ENCODE measurements around the gene ATP6V1E1. TPM values are rescaled to one million over a fixed set of nuclear protein-coding genes. Genes with fewer than 3 reads are reported as not detected.

Gene ATP6V1E1
- total and polyA plus RNA-seq, 2 donors (not counting 1 experiment from before 2014, with no cell fraction given) = 51.3 to 82.6 TPM

- DNase-seq (no peak), ATAC-seq (ENCODE audit: low read depth) (no peak)
- Histone ChIP-seq H3K9me3 (ENCODE audit: control extremely low read depth in 1 of 3, control insufficient read depth in 2 of 3, insufficient read depth in 1 of 3, low read length in 2 of 3) (no peaks in the 10 kb centered on the region), H3K4me1 (ENCODE audit: control insufficient read depth in 2 of 2, insufficient read depth in 2 of 2, low read length in 2 of 2) (peaks cover 14 to 18% of the 10 kb centered on the region in 2 donors), H3K79me2 (ENCODE audit: control insufficient read depth, insufficient read depth, low read length) (no peaks in the 10 kb centered on the region), H2AFZ (ENCODE audit: insufficient read depth, low read depth, low read length, poor library complexity, severe bottlenecking) (no peak overlapping the region), H4K20me1 (ENCODE audit: control insufficient read depth, insufficient read depth, low read length, poor library complexity, severe bottlenecking) (peaks cover 29% of the 10 kb centered on the region), H3K9ac (ENCODE audit: low read length) (no peak overlapping the region), H3K27me3 (replicated peaks in 1 of 4; ENCODE audit: control extremely low read depth in 1 of 4, control insufficient read depth in 3 of 4, insufficient read depth in 4 of 4, low read length in 3 of 4) (no peaks in the 10 kb centered on the region), H3K36me3 (replicated peaks in 1 of 2; ENCODE audit: control extremely low read depth in 1 of 2, control insufficient read depth in 1 of 2, extremely low read depth in 1 of 2, insufficient read depth in 2 of 2, low read length in 1 of 2) (peaks cover 0 to 29% of the 10 kb centered on the region in 2 experiments), H3K4me3 (ENCODE audit: control extremely low read depth in 1 of 5, extremely low read depth in 1 of 5, insufficient read depth in 1 of 5, low read depth in 2 of 5, low read length in 4 of 5) (no peak overlapping the region), H3K27ac (ENCODE audit: low read length in 2 of 2) (no peak overlapping the region), H3K4me2 (replicated peaks; ENCODE audit: low read depth, low read length, poor library complexity, severe bottlenecking) (no peak overlapping the region)
- H3K27me3 Mint-ChIP-seq = no peaks in the 10 kb centered on the region
- H3K27ac Mint-ChIP-seq = no peak overlapping the region
- ChIA-PET CTCF (interaction anchor here (0.8 kb wide), 1 partner anchor 31 kb away, joined by 3 read pairs; no protein-coding TSS in a partner anchor), POLR2A (no interaction called here)
- WGBS (ENCODE audit: insufficient coverage) = 96% methylated on average over 10 of the region's 10 CpGs
- no peak for TF ChIP-seq EZH2 (IDR thresholded peaks at IDR 0.05; ENCODE audit: borderline replicate concordance, insufficient read depth, low read depth, low read length, poor library complexity, severe bottlenecking)
- no peaks in the 10 kb centered on the region for H3K9me3 Mint-ChIP-seq (ENCODE audit: insufficient read depth)
- H3K4me3 Mint-ChIP-seq = no peak overlapping the region
- H3K4me1 Mint-ChIP-seq = peaks cover 16% of the 10 kb centered on the region
- intact Hi-C loops (cut with micrococcal nuclease) = no loop called here
These were observed 38.7 kb downstream of the ATP6V1E1 start for GRCh38 chr22:17589810-17590375.

DNA sequence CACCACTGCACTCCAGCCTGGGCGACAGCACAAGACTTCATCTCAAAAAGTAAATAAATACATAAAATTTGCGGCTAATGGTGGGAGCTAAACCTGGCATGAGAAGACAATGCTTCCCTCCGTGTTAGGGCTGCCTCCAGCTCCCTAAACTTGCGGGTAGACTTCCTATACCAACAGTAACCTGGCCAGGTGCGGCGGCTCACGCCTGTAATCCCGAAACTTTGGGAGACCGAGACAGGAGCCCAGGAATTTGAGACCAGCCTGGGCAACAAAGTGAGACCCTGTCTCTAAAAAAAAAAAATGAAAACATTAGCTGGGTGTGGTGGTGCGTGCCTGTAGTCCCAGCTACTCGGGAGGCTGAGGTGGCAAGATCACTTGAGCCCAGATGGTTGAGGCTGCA is 39.9 kb downstream of the ATP6V1E1 start:
- Mint-ChIP-seq H3K27ac (no peak overlapping the region), H3K4me1 (peaks cover 7% of the 10 kb centered on the region), H3K27me3 (no peaks in the 10 kb centered on the region), H3K9me3 (ENCODE audit: insufficient read depth) (no peaks in the 10 kb centered on the region), H3K4me3 (no peak overlapping the region)
- no peak overlapping the region for H2AFZ ChIP-seq (ENCODE audit: insufficient read depth, low read depth, low read length, poor library complexity, severe bottlenecking)
- WGBS (ENCODE audit: insufficient coverage) = 98% methylated on average over 11 of the region's 11 CpGs
- H3K4me2 ChIP-seq (replicated peaks; ENCODE audit: low read depth, low read length, poor library complexity, severe bottlenecking) = no peak overlapping the region
- ChIA-PET CTCF (interaction anchor here (1.4 kb wide), 1 partner anchor 30 kb away, joined by 4 read pairs; no protein-coding TSS in a partner anchor), POLR2A (no interaction called here)
- no peak overlapping the region for H3K27ac ChIP-seq (ENCODE audit: low read length in 2 of 2)
- no peak overlapping the region for H3K9ac ChIP-seq (ENCODE audit: low read length)
- H3K9me3 ChIP-seq (ENCODE audit: control extremely low read depth in 1 of 3, control insufficient read depth in 2 of 3, insufficient read depth in 1 of 3, low read length in 2 of 3) = no peaks in the 10 kb centered on the region
- H3K4me1 ChIP-seq (ENCODE audit: control insufficient read depth in 2 of 2, insufficient read depth in 2 of 2, low read length in 2 of 2) = peaks cover 1 to 5% of the 10 kb centered on the region in 2 donors
- no peak for TF ChIP-seq EZH2 (IDR thresholded peaks at IDR 0.05; ENCODE audit: borderline replicate concordance, insufficient read depth, low read depth, low read length, poor library complexity, severe bottlenecking)
- TF ChIP-seq, protein P1, sequence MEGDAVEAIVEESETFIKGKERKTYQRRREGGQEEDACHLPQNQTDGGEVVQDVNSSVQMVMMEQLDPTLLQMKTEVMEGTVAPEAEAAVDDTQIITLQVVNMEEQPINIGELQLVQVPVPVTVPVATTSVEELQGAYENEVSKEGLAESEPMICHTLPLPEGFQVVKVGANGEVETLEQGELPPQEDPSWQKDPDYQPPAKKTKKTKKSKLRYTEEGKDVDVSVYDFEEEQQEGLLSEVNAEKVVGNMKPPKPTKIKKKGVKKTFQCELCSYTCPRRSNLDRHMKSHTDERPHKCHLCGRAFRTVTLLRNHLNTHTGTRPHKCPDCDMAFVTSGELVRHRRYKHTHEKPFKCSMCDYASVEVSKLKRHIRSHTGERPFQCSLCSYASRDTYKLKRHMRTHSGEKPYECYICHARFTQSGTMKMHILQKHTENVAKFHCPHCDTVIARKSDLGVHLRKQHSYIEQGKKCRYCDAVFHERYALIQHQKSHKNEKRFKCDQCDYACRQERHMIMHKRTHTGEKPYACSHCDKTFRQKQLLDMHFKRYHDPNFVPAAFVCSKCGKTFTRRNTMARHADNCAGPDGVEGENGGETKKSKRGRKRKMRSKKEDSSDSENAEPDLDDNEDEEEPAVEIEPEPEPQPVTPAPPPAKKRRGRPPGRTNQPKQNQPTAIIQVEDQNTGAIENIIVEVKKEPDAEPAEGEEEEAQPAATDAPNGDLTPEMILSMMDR (IDR thresholded peaks at IDR 0.05) = no peak
- no peaks in the 10 kb centered on the region for H3K79me2 ChIP-seq (ENCODE audit: control insufficient read depth, insufficient read depth, low read length)
- H3K4me3 ChIP-seq (ENCODE audit: control extremely low read depth in 1 of 5, extremely low read depth in 1 of 5, insufficient read depth in 1 of 5, low read depth in 2 of 5, low read length in 4 of 5) = no peak overlapping the region
- DNase-seq (no peak), ATAC-seq (ENCODE audit: low read depth) (no peak)
- no peaks in the 10 kb centered on the region for H3K27me3 ChIP-seq (replicated peaks in 1 of 4; ENCODE audit: control extremely low read depth in 1 of 4, control insufficient read depth in 3 of 4, insufficient read depth in 4 of 4, low read length in 3 of 4)
- peaks cover 0 to 28% of the 10 kb centered on the region in 2 experiments for H3K36me3 ChIP-seq (replicated peaks in 1 of 2; ENCODE audit: control extremely low read depth in 1 of 2, control insufficient read depth in 1 of 2, extremely low read depth in 1 of 2, insufficient read depth in 2 of 2, low read length in 1 of 2)
- intact Hi-C loops (cut with micrococcal nuclease) = no loop called here
- H4K20me1 ChIP-seq (ENCODE audit: control insufficient read depth, insufficient read depth, low read length, poor library complexity, severe bottlenecking) = peaks cover 22% of the 10 kb centered on the region
